Uterus (tissue), 4 donors: Measurements from ENCODE around the gene CAMK1. TPM values are rescaled to one million over a fixed set of nuclear protein-coding genes. Genes with fewer than 3 reads are reported as not detected.

Source experiments
- DNase-seq, 2 donors: peaks; one replicate each; pipeline ENCODE4 v3.0.0-alpha.2; 2019 to 2020
- H3K27ac ChIP-seq, 2 donors: fragments of 200-600 bp; sonication (generic); 1 replicate in 1 of 2; 2 replicates in 1 of 2; pipeline ENCODE4 v1.5.1; 2016 to 2018
- H3K27me3 ChIP-seq, 2 donors: fragments of 200-600 bp; sonication (generic); one replicate each; pipeline ENCODE4 v1.5.1; 2018 to 2019; ENCODE audit warnings: control low read depth in 1 of 2
- H3K36me3 ChIP-seq, 2 donors: fragments of 200-600 bp; sonication (generic); one replicate each; pipeline ENCODE4 v1.5.1; 2019; ENCODE audit warnings: control low read depth in 1 of 2
- H3K4me1 ChIP-seq, 2 donors: fragments of 200-600 bp; sonication (generic); one replicate each; pipeline ENCODE4 v1.5.1; 2018 to 2019; ENCODE audit warnings: control low read depth in 1 of 2
- H3K4me3 ChIP-seq, 2 donors: fragments of 200-600 bp; sonication (generic); 1 replicate in 1 of 2; 2 replicates in 1 of 2; pipeline ENCODE4 v1.5.1; 2018 to 2019; ENCODE audit warnings: mild to moderate bottlenecking in 1 of 2
- H3K9me3 ChIP-seq, 2 donors: fragments of 200-600 bp; sonication (generic); one replicate each; pipeline ENCODE4 v1.5.1; 2019; ENCODE audit warnings: control low read depth in 1 of 2
- CTCF ChIP-seq, 4 experiments: fragments of 200-600 bp in 2 of 4; fragments of 450-650 bp in 2 of 4; sonication (generic) in 2 of 4; IDR thresholded peaks; one replicate each; pipeline ENCODE4 v1.5.1; 2016 to 2019; ENCODE audit warnings: antibody characterized with exemption in 4 of 4, mild to moderate bottlenecking in 2 of 4, moderate library complexity in 1 of 4
- POLR2A ChIP-seq, 2 donors: fragments of 450-650 bp; IDR thresholded peaks; one replicate each; pipeline ENCODE4 v1.6.1; 2016; ENCODE audit warnings: antibody characterized with exemption in 2 of 2, mild to moderate bottlenecking in 1 of 2, moderate library complexity in 1 of 2
- intact Hi-C: fragments of 100-400 bp; cut with DNase I; formaldehyde crosslinking; loops from one replicate; pipeline ENCODE4 v1.15.1; 2023; ENCODE audit warnings: low total_unique reads
- total RNA-seq, 4 donors: library from RNA; depleted of rRNA in 3 of 4; stranded (reverse); fragments of >200 nt in 3 of 4; gene quantifications; one replicate each; pipeline versions ENCODE4 v1.1.0 to v1.2.4, GENCODE V29; 2014 to 2023
- donor health status: DM: yes; HTN: yes; CAD: no.

The CAMK1 gene
- total RNA-seq, 4 donors from 2014 or later, result 19.1 to 63.0 (median 56.7) TPM

GRCh38 chr3:9713142-9713541 is 56.6 kb downstream of the CAMK1 start:
- TF ChIP-seq CTCF (IDR thresholded peaks at IDR 0.05) (no peak), POLR2A (IDR thresholded peaks at IDR 0.05) (no peak)
- intact Hi-C loops, result no loop called here
- Histone ChIP-seq H3K27me3 (no peaks in the 10 kb centered on the region), H3K27ac (no peak overlapping the region), H3K36me3 (no peaks in the 10 kb centered on the region), H3K4me3 (no peak overlapping the region), H3K9me3 (no peaks in the 10 kb centered on the region), H3K4me1 (no peaks in the 10 kb centered on the region)
- DNase-seq, result no peak

- Histone ChIP-seq H3K27me3 (no peaks in the 10 kb centered on the region), H3K9me3 (no peaks in the 10 kb centered on the region), H3K4me3 (no peak overlapping the region), H3K27ac (no peak overlapping the region), H3K4me1 (no peaks in the 10 kb centered on the region), H3K36me3 (no peaks in the 10 kb centered on the region)
- intact Hi-C loops, result no loop called here
- TF ChIP-seq CTCF (IDR thresholded peaks at IDR 0.05), result no peak
- TF ChIP-seq POLR2A (IDR thresholded peaks at IDR 0.05), result no peak
- DNase-seq, result no peak
These were observed 57.3 kb downstream of the CAMK1 start for GRCh38 chr3:9712415-9712814.

GRCh38 chr3:9710174-9710739 is 59.5 kb downstream of the CAMK1 start:
- H3K4me1 ChIP-seq, result no peaks in the 10 kb centered on the region
- no peak for DNase-seq
- H3K9me3 ChIP-seq, result no peaks in the 10 kb centered on the region
- no peak overlapping the region for H3K4me3 ChIP-seq
- H3K36me3 ChIP-seq, result no peaks in the 10 kb centered on the region
- intact Hi-C loops, result no loop called here
- H3K27me3 ChIP-seq, result no peaks in the 10 kb centered on the region
- no peak overlapping the region for H3K27ac ChIP-seq
- TF ChIP-seq POLR2A (IDR thresholded peaks at IDR 0.05) (no peak), CTCF (IDR thresholded peaks at IDR 0.05) (no peak)

Other genes starting within 250 kb of the CAMK1 start
- gene LHFPL4, start 216.1 kb downstream of the CAMK1 start, total RNA-seq, result under 1 TPM in 1 of 4 donors, not detected in 3; 0.14 TPM
- gene MTMR14, start 120.4 kb downstream of the CAMK1 start, total RNA-seq, result 10 to 100 TPM; 11.8 to 32.4 (median 22.2) TPM
- gene CPNE9, start 66.1 kb downstream of the CAMK1 start, total RNA-seq, result not detected
- 10 to 100 TPM; 10.8 to 36.0 (median 16.7) TPM for gene BRPF1, start 38.2 kb downstream of the CAMK1 start, total RNA-seq
- 10 to 100 TPM; 29.8 to 60.7 (median 44.2) TPM for gene OGG1, start 20.0 kb downstream of the CAMK1 start, total RNA-seq
- gene TADA3, start 22.5 kb upstream of the CAMK1 start, total RNA-seq, result 10 to 100 TPM; 35.9 to 65.4 (median 55.3) TPM
- gene ARPC4, start 23.1 kb upstream of the CAMK1 start, total RNA-seq, result 100 to 1,000 TPM in 3 of 4 donors, 10 to 100 TPM in 1; 44.7 to 176 (median 142) TPM
- 100 to 1,000 TPM in 1 of 4 donors, 10 to 100 TPM in 3; 67.1 to 349 (median 83.7) TPM for gene TTLL3, start 40.3 kb upstream of the CAMK1 start, total RNA-seq
- gene RPUSD3, start 74.1 kb upstream of the CAMK1 start, total RNA-seq, result 10 to 100 TPM in 3 of 4 donors, 1 to 10 TPM in 1; 9.7 to 35.8 (median 26.9) TPM
- gene CIDEC, start 110.3 kb upstream of the CAMK1 start, total RNA-seq, result 1 to 10 TPM in 1 of 4 donors, under 1 TPM in 1, not detected in 2; 0.26 to 1.1 TPM
- gene JAGN1, start 120.7 kb upstream of the CAMK1 start, total RNA-seq, result 10 to 100 TPM; 22.0 to 80.6 (median 35.8) TPM
- gene IL17RE, start 132.9 kb upstream of the CAMK1 start, total RNA-seq, result 10 to 100 TPM in 1 of 4 donors, 1 to 10 TPM in 2, under 1 TPM in 1; 0.26 to 10.7 (median 5.0) TPM
- gene IL17RC, start 147.2 kb upstream of the CAMK1 start, total RNA-seq, result 10 to 100 TPM in 3 of 4 donors, 1 to 10 TPM in 1; 9.7 to 63.7 (median 33.9) TPM
- 10 to 100 TPM; 20.4 to 38.8 (median 29.1) TPM for gene CRELD1, start 163.9 kb upstream of the CAMK1 start, total RNA-seq
- gene PRRT3, start 182.5 kb upstream of the CAMK1 start, total RNA-seq, result 1 to 10 TPM in 3 of 4 donors, under 1 TPM in 1; 0.51 to 8.2 (median 2.2) TPM
- 100 to 1,000 TPM in 1 of 4 donors, 10 to 100 TPM in 2, 1 to 10 TPM in 1; 9.1 to 162 (median 44.0) TPM for gene EMC3, start 216.9 kb upstream of the CAMK1 start, total RNA-seq